Endothelial cell of umbilical vein (primary cell): ENCODE measurements around the gene SMC6.

ENCODE experiments used
- CTCF ChIP-seq, 2 donors: IDR thresholded peaks; 1 replicate in 1 of 2; 2 replicates in 1 of 2; pipeline ENCODE4 v1.5.1; 2011; ENCODE audit warnings: low read length in 2 of 2, mild to moderate bottlenecking in 2 of 2, moderate library complexity in 2 of 2, control low read depth in 1 of 2, inconsistent platforms in 1 of 2, low read depth in 1 of 2; ENCODE audit not compliant: insufficient read depth in 1 of 2; ENCODE audit errors: extremely low read depth in 1 of 2
- EZH2 ChIP-seq: IDR thresholded peaks from 2 replicates; pipeline ENCODE4 v1.6.1; 2012; ENCODE audit warnings: borderline replicate concordance, low read depth, mild to moderate bottlenecking, moderate library complexity, low read length, inconsistent platforms; ENCODE audit not compliant: severe bottlenecking
- MAX ChIP-seq: IDR thresholded peaks from 2 replicates; pipeline ENCODE4 v1.6.1; 2011; ENCODE audit not compliant: insufficient read depth, insufficient read length

GRCh38 chr2:17617955-17618354 lies 135.7 kb downstream of the SMC6 start:
- no peak for TF ChIP-seq CTCF (IDR thresholded peaks at IDR 0.05; ENCODE audit: extremely low read depth in 1 of 2, insufficient read depth in 1 of 2, low read depth in 1 of 2, low read length in 2 of 2)
- no peak for TF ChIP-seq MAX
- TF ChIP-seq EZH2 = no peak
